Lung (tissue), 12 donors: ENCODE results near the gene NCAM1. TPM values are rescaled to one million over a fixed set of nuclear protein-coding genes. Genes with fewer than 3 reads are reported as not detected.

ENCODE experiments used
- ATAC-seq: fragments of 200-7000 bp; cut with Tn5 transposase; one replicate; pipeline ENCODE4 v1.9.1; 2020; ENCODE audit warnings: moderate number of reproducible peaks; ENCODE audit not compliant: insufficient read depth, low FRiP score
- DNase-seq, 3 donors: peaks; one replicate each; pipeline ENCODE4 v3.0.0-alpha.2; 2013 to 2017
- H3K27ac ChIP-seq, 2 donors: one replicate each; pipeline ENCODE4 v1.5.1; 2013; ENCODE audit warnings: mild to moderate bottlenecking in 2 of 2, moderate library complexity in 2 of 2, control low read depth in 1 of 2, inconsistent platforms in 1 of 2, low read depth in 1 of 2, low read length in 1 of 2
- H3K27me3 ChIP-seq, 3 donors: one replicate each; pipeline ENCODE4 v1.5.1; 2013; ENCODE audit warnings: low read length in 2 of 3; ENCODE audit not compliant: control insufficient read depth in 3 of 3, insufficient read depth in 3 of 3
- H3K36me3 ChIP-seq, 4 donors: one replicate each; pipeline ENCODE4 v1.5.1; 2013; ENCODE audit warnings: low read length in 4 of 4, mild to moderate bottlenecking in 1 of 4, moderate library complexity in 1 of 4; ENCODE audit not compliant: control insufficient read depth in 4 of 4, insufficient read depth in 4 of 4
- H3K4me1 ChIP-seq, 5 donors: one replicate each; pipeline ENCODE4 v1.5.1; 2013; ENCODE audit warnings: low read length in 5 of 5, mild to moderate bottlenecking in 2 of 5, moderate library complexity in 1 of 5; ENCODE audit not compliant: control insufficient read depth in 5 of 5, insufficient read depth in 5 of 5
- H3K4me3 ChIP-seq: one replicate; pipeline ENCODE4 v1.5.1; 2013; ENCODE audit warnings: mild to moderate bottlenecking, control low read depth, moderate library complexity
- H3K9ac ChIP-seq, 2 donors: one replicate each; pipeline ENCODE4 v1.5.1; 2013; ENCODE audit warnings: low read length in 2 of 2, control low read depth in 1 of 2; ENCODE audit not compliant: insufficient read depth in 1 of 2
- H3K9me3 ChIP-seq, 4 donors: one replicate each; pipeline ENCODE4 v1.5.1; 2013; ENCODE audit warnings: low read length in 3 of 4, mild to moderate bottlenecking in 1 of 4, moderate library complexity in 1 of 4; ENCODE audit not compliant: control insufficient read depth in 4 of 4, insufficient read depth in 3 of 4
- CTCF ChIP-seq: IDR thresholded peaks from 2 replicates; pipeline ENCODE4 v1.5.1; 2012; ENCODE audit warnings: mild to moderate bottlenecking; ENCODE audit errors: control extremely low read depth, extremely low read depth
- WGBS, 2 donors: extraction: QIAGEN DNeasy Blood & Tissue Kit; methylation state at CpG; one replicate each; pipeline ENCODE4 v1.1.7; 2013; 5-methylcytosine and 5-hydroxymethylcytosine counted together
- polyA plus RNA-seq, 2 donors: library from polyadenylated mRNA; stranded (reverse); fragments of 200-250 nt; gene quantifications; one replicate each; pipeline ENCODE4 v1.2.1, GENCODE V29; 2013
- total RNA-seq, 2 donors: library from RNA; depleted of rRNA in 1 of 2; stranded (reverse); fragments of >200 nt in 1 of 2; gene quantifications; one replicate each; pipeline ENCODE4 v1.2.1, GENCODE V29; 2014 to 2021
- donor health status: control.
- donor health status: control.
- donor health status: Bipolar disorder and iron deficiency.
- donor health status: healthy.
- donor health status: DM: yes; HTN: yes; CAD: no.

NCAM1 gene
- total and polyA plus RNA-seq, 4 donors, result 0.28 to 36.5 (median 2.4) TPM

GRCh38 chr11:113199866-113200265 lies 238.6 kb downstream of the NCAM1 start:
- WGBS, 2 donors, result 63 to 76% methylated on average over 5 of the region's 5 CpGs
- Histone ChIP-seq H3K27ac (no peak overlapping the region), H3K27me3 (no peaks in the 10 kb centered on the region), H3K9me3 (no peaks in the 10 kb centered on the region), H3K9ac (no peak overlapping the region), H3K4me3 (no peak overlapping the region), H3K4me1 (peaks cover 0 to 27% (median 3%) of the 10 kb centered on the region in 5 donors), H3K36me3 (peaks cover 0 to 2% (median 0%) of the 10 kb centered on the region in 4 donors)
- ATAC-seq (no peak), DNase-seq (peak; percentile 52 to 89 (median 75))
- no peak for TF ChIP-seq CTCF

- Histone ChIP-seq H3K36me3 (peaks cover 0 to 4% (median 0%) of the 10 kb centered on the region in 4 donors), H3K4me3 (no peak overlapping the region), H3K9ac (no peak overlapping the region), H3K27me3 (no peaks in the 10 kb centered on the region), H3K4me1 (peaks cover 0 to 24% (median 2%) of the 10 kb centered on the region in 5 donors), H3K27ac (no peak overlapping the region), H3K9me3 (no peaks in the 10 kb centered on the region)
- no peak for DNase-seq
- no peak for ATAC-seq
- TF ChIP-seq CTCF, result no peak
- WGBS, 2 donors, result 81 to 83% methylated on average over 12 of the region's 12 CpGs
These were observed 240.0 kb downstream of the NCAM1 start for GRCh38 chr11:113201054-113201818.

- H3K27ac ChIP-seq, result no peak overlapping the region
- DNase-seq, result no peak
- peaks cover 0 to 24% (median 2%) of the 10 kb centered on the region in 5 donors for H3K4me1 ChIP-seq
- 85 to 86% methylated on average over 1 of the region's 1 CpG for WGBS, 2 donors
- ATAC-seq, result no peak
- H3K9me3 ChIP-seq, result no peaks in the 10 kb centered on the region
- no peaks in the 10 kb centered on the region for H3K27me3 ChIP-seq
- H3K36me3 ChIP-seq, result peaks cover 0 to 4% (median 0%) of the 10 kb centered on the region in 4 donors
- no peak for TF ChIP-seq CTCF
- H3K9ac ChIP-seq, result no peak overlapping the region
- H3K4me3 ChIP-seq, result no peak overlapping the region
These were observed 241.2 kb downstream of the NCAM1 start for GRCh38 chr11:113202431-113202830.
